Upper lobe of right lung (tissue), 1 donor: ENCODE data around the gene ZCRB1. TPM values are rescaled to one million over a fixed set of nuclear protein-coding genes. Genes with fewer than 3 reads are reported as not detected.

Experiments used
- ATAC-seq: fragments of 200-7000 bp; cut with Tn5 transposase; one replicate; pipeline ENCODE4 v1.9.1; 2020; ENCODE audit warnings: mild to moderate bottlenecking, moderate library complexity
- DNase-seq: peaks from one replicate; pipeline ENCODE4 v3.0.0-alpha.2; 2020
- H3K27ac ChIP-seq: fragments of 200-600 bp; one replicate; pipeline ENCODE4 v1.8.0; 2022
- H3K27me3 ChIP-seq: fragments of 200-600 bp; one replicate; pipeline ENCODE4 v1.8.0; 2022; ENCODE audit warnings: mild to moderate bottlenecking
- H3K36me3 ChIP-seq: fragments of 200-600 bp; one replicate; pipeline ENCODE4 v1.8.0; 2022
- H3K4me1 ChIP-seq: fragments of 200-600 bp; one replicate; pipeline ENCODE4 v1.8.0; 2022
- H3K4me3 ChIP-seq: fragments of 200-600 bp; one replicate; pipeline ENCODE4 v1.8.0; 2022; ENCODE audit warnings: mild to moderate bottlenecking
- H3K9me3 ChIP-seq: fragments of 200-600 bp; one replicate; pipeline ENCODE4 v1.8.0; 2022
- intact Hi-C: fragments of 100-400 bp; cut with DNase I; formaldehyde crosslinking; loops from one replicate; pipeline ENCODE4 v1.11.0; 2022
- total RNA-seq: library from RNA; stranded (reverse); fragmentation: NEBNext Ultra II Directional; extraction: Animal tissue kit (Norgen Biotek cat#: 25700); gene quantifications from one replicate; pipeline ENCODE4 v1.2.1, GENCODE V29; 2021
- TF ChIP-seq, protein P1 (sequence below): fragments of 200-600 bp; IDR thresholded peaks from one replicate; pipeline ENCODE4 v1.8.0; 2022; ENCODE audit warnings: antibody characterized with exemption
- donor health status: DM: no; HTN: yes; CAD: no; lungs with severe emphysema.

ZCRB1 gene
- total RNA-seq, 1 donor from 2014 or later: 36.2 TPM

DNA sequence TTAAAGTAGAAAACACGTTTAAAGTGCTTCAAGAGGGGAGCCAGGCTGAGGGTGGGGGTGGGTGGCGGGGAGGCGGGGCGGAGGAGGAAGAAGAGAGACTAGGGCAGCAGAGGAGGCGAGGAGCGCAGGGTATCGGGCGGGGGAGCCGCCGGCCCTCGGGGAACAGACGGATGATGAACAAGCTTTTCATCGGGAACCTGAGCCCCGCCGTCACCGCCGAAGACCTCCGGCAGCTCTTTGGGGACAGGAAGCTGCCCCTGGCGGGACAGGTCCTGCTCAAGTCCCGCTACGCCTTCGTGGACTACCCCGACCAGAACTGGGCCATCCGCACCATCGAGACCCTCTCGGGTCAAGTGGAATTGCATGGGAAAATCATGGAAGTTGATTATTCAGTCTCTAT is 39.2 kb downstream of the ZCRB1 start:
- Histone ChIP-seq H3K27me3 (no peaks in the 10 kb centered on the region), H3K36me3 (no peaks in the 10 kb centered on the region), H3K4me1 (no peaks in the 10 kb centered on the region), H3K9me3 (no peaks in the 10 kb centered on the region), H3K27ac (no peak overlapping the region), H3K4me3 (no peak overlapping the region)
- ATAC-seq (no peak), DNase-seq (no peak)
- intact Hi-C loops: no loop called here
- TF ChIP-seq, protein P1, sequence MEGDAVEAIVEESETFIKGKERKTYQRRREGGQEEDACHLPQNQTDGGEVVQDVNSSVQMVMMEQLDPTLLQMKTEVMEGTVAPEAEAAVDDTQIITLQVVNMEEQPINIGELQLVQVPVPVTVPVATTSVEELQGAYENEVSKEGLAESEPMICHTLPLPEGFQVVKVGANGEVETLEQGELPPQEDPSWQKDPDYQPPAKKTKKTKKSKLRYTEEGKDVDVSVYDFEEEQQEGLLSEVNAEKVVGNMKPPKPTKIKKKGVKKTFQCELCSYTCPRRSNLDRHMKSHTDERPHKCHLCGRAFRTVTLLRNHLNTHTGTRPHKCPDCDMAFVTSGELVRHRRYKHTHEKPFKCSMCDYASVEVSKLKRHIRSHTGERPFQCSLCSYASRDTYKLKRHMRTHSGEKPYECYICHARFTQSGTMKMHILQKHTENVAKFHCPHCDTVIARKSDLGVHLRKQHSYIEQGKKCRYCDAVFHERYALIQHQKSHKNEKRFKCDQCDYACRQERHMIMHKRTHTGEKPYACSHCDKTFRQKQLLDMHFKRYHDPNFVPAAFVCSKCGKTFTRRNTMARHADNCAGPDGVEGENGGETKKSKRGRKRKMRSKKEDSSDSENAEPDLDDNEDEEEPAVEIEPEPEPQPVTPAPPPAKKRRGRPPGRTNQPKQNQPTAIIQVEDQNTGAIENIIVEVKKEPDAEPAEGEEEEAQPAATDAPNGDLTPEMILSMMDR: no peak

DNA sequence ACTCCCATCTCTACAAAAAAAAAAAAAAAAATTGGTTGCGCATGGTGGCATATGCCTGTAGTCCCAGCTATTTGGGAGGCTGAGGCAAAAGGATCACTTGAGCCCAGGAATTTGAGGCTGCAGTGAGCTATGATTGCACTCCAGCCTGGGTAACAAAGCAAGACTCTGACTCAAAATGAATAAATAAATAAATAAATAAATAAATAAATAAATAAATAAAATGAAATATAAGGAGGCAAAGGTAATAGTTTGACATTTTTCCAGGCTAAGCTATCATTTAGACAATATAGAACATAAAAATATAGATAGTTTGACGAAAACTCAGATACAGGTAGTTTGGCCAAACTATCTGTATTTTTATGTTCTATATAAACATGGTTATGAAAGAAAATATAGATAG is 40.5 kb downstream of the ZCRB1 start:
- Histone ChIP-seq H3K27me3 (no peaks in the 10 kb centered on the region), H3K4me3 (no peak overlapping the region), H3K4me1 (no peaks in the 10 kb centered on the region), H3K36me3 (no peaks in the 10 kb centered on the region), H3K27ac (no peak overlapping the region), H3K9me3 (no peaks in the 10 kb centered on the region)
- DNase-seq: no peak
- no peak for ATAC-seq
- TF ChIP-seq, protein P1: no peak
- intact Hi-C loops: no loop called here

DNA sequence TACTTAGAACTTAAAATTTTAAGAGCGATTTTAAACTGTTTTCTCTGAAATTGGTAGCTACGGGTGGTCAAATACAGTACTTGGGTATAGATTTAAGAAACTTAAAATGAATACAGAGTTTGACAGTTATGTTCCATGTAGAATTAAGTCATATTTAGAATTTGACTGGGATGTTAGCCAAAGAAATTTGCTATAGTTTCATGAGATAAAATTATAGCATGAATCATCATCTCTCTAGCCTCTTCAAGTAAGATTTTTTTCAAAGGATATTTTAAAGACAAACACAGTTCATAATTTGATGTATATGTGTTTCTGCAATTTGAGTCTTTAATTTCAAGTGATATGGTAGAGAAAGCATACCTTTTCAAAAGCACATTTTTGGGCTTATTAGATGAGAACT is 41.0 kb downstream of the ZCRB1 start:
- no peak for ATAC-seq
- intact Hi-C loops: no loop called here
- no peaks in the 10 kb centered on the region for H3K36me3 ChIP-seq
- H3K27ac ChIP-seq: no peak overlapping the region
- H3K9me3 ChIP-seq: no peaks in the 10 kb centered on the region
- no peaks in the 10 kb centered on the region for H3K27me3 ChIP-seq
- H3K4me3 ChIP-seq: no peak overlapping the region
- no peak for DNase-seq
- TF ChIP-seq, protein P1: no peak
- H3K4me1 ChIP-seq: no peaks in the 10 kb centered on the region

DNA sequence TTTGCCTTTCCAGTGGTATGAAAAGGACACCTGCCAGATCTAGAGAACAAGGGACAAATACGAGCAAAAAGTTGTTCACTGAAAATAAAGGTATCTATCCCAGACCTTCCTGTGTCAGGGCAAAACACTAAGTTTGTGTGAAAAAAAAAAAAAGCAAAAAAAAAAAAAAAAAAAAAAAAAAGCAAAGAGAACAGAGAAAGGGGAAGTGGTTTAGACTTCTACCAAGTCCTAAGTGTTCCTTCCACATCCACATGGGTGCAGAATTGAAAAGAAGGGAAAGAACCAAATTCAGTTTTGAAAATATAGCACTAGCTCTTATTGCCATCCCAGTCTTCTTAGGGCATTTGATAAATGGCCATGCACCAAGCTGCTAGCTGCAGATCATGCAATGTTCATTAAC is 41.7 kb downstream of the ZCRB1 start:
- Histone ChIP-seq H3K27ac (no peak overlapping the region), H3K27me3 (no peaks in the 10 kb centered on the region), H3K9me3 (no peaks in the 10 kb centered on the region), H3K4me1 (no peaks in the 10 kb centered on the region), H3K4me3 (no peak overlapping the region), H3K36me3 (no peaks in the 10 kb centered on the region)
- TF ChIP-seq, protein P1: no peak
- no peak for DNase-seq
- ATAC-seq: no peak
- intact Hi-C loops: no loop called here

DNA sequence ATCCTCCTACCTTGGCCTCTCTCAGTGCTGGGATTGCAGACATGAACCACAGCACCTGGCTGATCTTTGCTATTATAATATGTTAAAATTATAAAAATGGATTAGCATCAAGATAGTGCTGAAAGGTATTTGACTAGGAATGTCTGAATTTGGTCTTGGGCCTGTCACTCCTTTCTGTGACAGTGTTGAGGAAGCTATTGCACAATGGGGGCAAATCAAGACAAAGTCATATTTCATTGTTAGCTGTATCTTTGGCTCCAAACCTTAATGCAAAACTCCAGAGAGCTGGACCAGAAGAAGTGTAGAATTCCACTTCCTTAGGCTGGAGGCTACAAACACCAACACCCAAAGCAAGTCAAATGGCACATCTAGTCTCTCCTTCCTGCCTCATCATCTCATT is 42.2 kb downstream of the ZCRB1 start:
- TF ChIP-seq, protein P1: no peak
- Histone ChIP-seq H3K9me3 (no peaks in the 10 kb centered on the region), H3K36me3 (no peaks in the 10 kb centered on the region), H3K4me3 (no peak overlapping the region), H3K4me1 (no peaks in the 10 kb centered on the region), H3K27me3 (no peaks in the 10 kb centered on the region), H3K27ac (no peak overlapping the region)
- DNase-seq: no peak
- intact Hi-C loops: no loop called here
- ATAC-seq: no peak

DNA sequence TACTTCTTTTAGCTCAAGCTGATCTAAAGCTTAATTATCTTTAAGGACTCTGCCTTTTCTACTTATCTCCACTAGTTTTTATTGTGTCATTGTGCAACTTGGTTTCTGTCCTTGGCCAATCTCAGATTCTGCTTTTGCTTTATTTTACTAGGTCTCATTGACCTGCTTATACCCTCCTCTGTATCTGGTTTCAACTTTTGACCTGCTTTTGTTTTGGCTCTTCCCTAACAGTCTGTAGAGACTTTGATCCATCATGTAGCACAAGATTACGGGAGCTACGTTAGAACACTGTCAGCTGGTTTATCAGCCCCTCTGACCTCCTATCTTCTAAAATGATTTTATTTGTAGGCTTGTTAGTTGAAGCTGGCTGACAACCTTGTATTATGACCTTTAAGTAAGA is 43.6 kb downstream of the ZCRB1 start:
- H3K27ac ChIP-seq: no peak overlapping the region
- TF ChIP-seq, protein P1: no peak
- intact Hi-C loops: no loop called here
- DNase-seq: no peak
- no peaks in the 10 kb centered on the region for H3K36me3 ChIP-seq
- no peak overlapping the region for H3K4me3 ChIP-seq
- no peak for ATAC-seq
- H3K27me3 ChIP-seq: no peaks in the 10 kb centered on the region
- H3K9me3 ChIP-seq: no peaks in the 10 kb centered on the region
- H3K4me1 ChIP-seq: no peaks in the 10 kb centered on the region
